ENCODE results near the gene SYNE3. TPM values are rescaled to one million over a fixed set of nuclear protein-coding genes. Genes with fewer than 3 reads are reported as not detected.

SYNE3 gene
- total and polyA plus RNA-seq, 2 of the 8 experiments (the other 6 are each of a cell fraction or from before 2014, with no cell fraction given) = under 0.01 TPM; not detected in 1

- Histone ChIP-seq H3K4me1 (replicated peaks in 1 of 4; ENCODE audit: control insufficient read depth in 3 of 4, insufficient read depth in 4 of 4, low read length in 3 of 4) (peaks cover 0 to 13% (median 5%) of the 10 kb centered on the region in 4 experiments; a peak in 6 of 7 replicates), H4K91ac (replicated peaks; ENCODE audit: insufficient read length, low read length) (no peak overlapping the region), H4K5ac (ENCODE audit: insufficient read length, low read depth, low read length) (no peak overlapping the region), H2BK5ac (ENCODE audit: low read depth, low read length) (no peak overlapping the region), H2BK20ac (ENCODE audit: low read length) (no peak overlapping the region), H2AFZ (ENCODE audit: low read length) (no peak overlapping the region), H3K14ac (ENCODE audit: insufficient read length) (no peak overlapping the region), H3K4me2 (ENCODE audit: insufficient read depth in 1 of 2, low read depth in 2 of 2, low read length in 2 of 2) (no peak overlapping the region), H3K4ac (replicated peaks; ENCODE audit: insufficient read length, low read depth, low read length) (no peak overlapping the region), H3K9me3 (ENCODE audit: insufficient read depth in 2 of 2, low read depth in 1 of 2, low read length in 1 of 2) (no peaks in the 10 kb centered on the region), H4K20me1 (replicated peaks in 1 of 2; ENCODE audit: control insufficient read depth in 1 of 2, insufficient read depth in 2 of 2, low read length in 2 of 2) (no peaks in the 10 kb centered on the region), H2BK15ac (ENCODE audit: low read length) (no peak overlapping the region), H2BK12ac (ENCODE audit: low read depth, low read length) (no peak overlapping the region), H3K4me3 (ENCODE audit: extremely low read depth in 1 of 4, insufficient read depth in 2 of 4, low read depth in 3 of 4, low read length in 4 of 4) (no peak overlapping the region), H4K8ac (ENCODE audit: extremely low read depth, insufficient read depth, low read length) (peak overlapping the region; percentile 60; the same call in 1 of the 2 replicates), H3K18ac (ENCODE audit: extremely low read depth, low read length) (no peak overlapping the region), H3K9ac (replicated peaks in 1 of 4; ENCODE audit: extremely low read depth in 1 of 4, low read depth in 3 of 4, low read length in 3 of 4) (no peak overlapping the region), H2BK120ac (replicated peaks; ENCODE audit: low read depth, low read length) (no peak overlapping the region), H3K27ac (ENCODE audit: low read depth, low read length) (no peak overlapping the region), H2AK5ac (ENCODE audit: low read depth, low read length) (no peak overlapping the region), H3K23me2 (ENCODE audit: low read depth, low read length) (no peaks in the 10 kb centered on the region), H3K79me1 (ENCODE audit: low read depth, low read length) (no peaks in the 10 kb centered on the region), H3K79me2 (ENCODE audit: control insufficient read depth in 1 of 2, insufficient read depth in 2 of 2, low read length in 2 of 2) (no peaks in the 10 kb centered on the region), H3K27me3 (replicated peaks in 1 of 4; ENCODE audit: control insufficient read depth in 3 of 4, extremely low read depth in 1 of 4, insufficient read depth in 3 of 4, low read length in 3 of 4) (no peaks in the 10 kb centered on the region), H3K36me3 (ENCODE audit: control insufficient read depth in 2 of 4, insufficient read depth in 4 of 4, low read length in 3 of 4) (no peaks in the 10 kb centered on the region), H3K23ac (ENCODE audit: insufficient read length) (no peak overlapping the region), H3K56ac (replicated peaks; ENCODE audit: insufficient read length, low read depth, low read length) (no peak overlapping the region)
- DNase-seq (ENCODE audit: low read depth in 1 of 2, low spot score in 2 of 2) (no peak), FAIRE-seq (no peak)
- WGBS, 2 experiments (ENCODE audit: extremely low coverage in 1 of 2, insufficient coverage in 1 of 2, insufficient read length in 1 of 2, insufficient replicate concordance in 2 of 2, low coverage in 1 of 2, low lambda C conversion rate in 2 of 2, missing lambda C conversion rate in 1 of 2) = 86% methylated on average over 14 of the region's 14 CpGs; no CpG with 5 or more reads in 1 of the 2 experiments
- ChIA-PET POLR2A (ENCODE audit: partially characterized antibody) (no interaction called here), CTCF (ENCODE audit: partially characterized antibody) (interaction anchor here (0.6 to 5.0 kb wide), 10 partner anchors 9 to 415 kb away, joined by 3 to 18 read pairs (median 3); no protein-coding TSS in a partner anchor)
- TF ChIP-seq TCF12 (IDR thresholded peaks at IDR 0.05; ENCODE audit: low read depth, low read length) (no peak), RXRA (IDR thresholded peaks at IDR 0.05; ENCODE audit: insufficient read depth, low read depth, low read length) (no peak), CEBPB (IDR thresholded peaks at IDR 0.05; ENCODE audit: low read depth, low read length) (no peak), JUN (IDR thresholded peaks at IDR 0.05; ENCODE audit: low read depth, low read length) (no peak), EP300 (IDR thresholded peaks at IDR 0.05; ENCODE audit: borderline replicate concordance in 1 of 2, low read depth in 2 of 2, low read length in 2 of 2) (no peak), PHF8 (conservative IDR thresholded peaks at IDR 0.05; ENCODE audit: low read depth, low read length) (no peak), TBP (IDR thresholded peaks at IDR 0.05; ENCODE audit: low read depth, low read length) (no peak)
Measured at GRCh38 chr14:95483309-95484165, 32.9 kb downstream of the SYNE3 start.

Measured in H1 (cell line).